KMS-11 (cell line): ENCODE measurements around the gene TDRD7.
A peak's percentile ranks its signal among the peaks of the same experiment; 100 is the strongest.

Experiments
- H2AFZ ChIP-seq: fragments of 200-600 bp; sonication (generic); 2 replicates; pipeline ENCODE4 v1.6.1; 2016; ENCODE audit warnings: antibody characterized with exemption, mixed run types, low read depth
- H3K27ac ChIP-seq: fragments of 200-600 bp; sonication (generic); 2 replicates; pipeline ENCODE4 v1.6.1; 2016; ENCODE audit warnings: mild to moderate bottlenecking, mixed run types
- H3K27me3 ChIP-seq: fragments of 200-600 bp; sonication (generic); 2 replicates; pipeline ENCODE4 v1.6.1; 2017; ENCODE audit warnings: mild to moderate bottlenecking, low read depth, mixed run types, moderate library complexity; ENCODE audit not compliant: insufficient read depth
- H3K36me3 ChIP-seq: fragments of 200-600 bp; sonication (generic); 2 replicates; pipeline ENCODE4 v1.6.1; 2017; ENCODE audit warnings: mild to moderate bottlenecking, mixed run types; ENCODE audit not compliant: insufficient read depth
- H3K4me1 ChIP-seq: fragments of 200-600 bp; sonication (generic); 2 replicates; pipeline ENCODE4 v1.6.1; 2016; ENCODE audit warnings: mild to moderate bottlenecking, low read depth, mixed run types; ENCODE audit not compliant: poor library complexity, severe bottlenecking
- H3K4me2 ChIP-seq: fragments of 200-600 bp; sonication (generic); 2 replicates; pipeline ENCODE4 v1.7.0; 2016; ENCODE audit warnings: mild to moderate bottlenecking, mixed run types
- H3K4me3 ChIP-seq: fragments of 200-600 bp; sonication (generic); IDR thresholded peaks from 2 replicates; pipeline ENCODE4 v1.6.1; 2017; ENCODE audit warnings: low read depth, low read length, mixed read lengths; ENCODE audit not compliant: insufficient read depth
- H3K79me2 ChIP-seq: fragments of 200-600 bp; sonication (generic); 2 replicates; pipeline ENCODE4 v1.6.1; 2016; ENCODE audit warnings: low read depth, mixed run types; ENCODE audit not compliant: insufficient read depth
- H3K9ac ChIP-seq: fragments of 200-600 bp; sonication (generic); 2 replicates; pipeline ENCODE4 v1.6.1; 2016; ENCODE audit warnings: mild to moderate bottlenecking, mixed run types
- H4K20me1 ChIP-seq: fragments of 200-600 bp; sonication (generic); 2 replicates; pipeline ENCODE4 v1.6.1; 2016; ENCODE audit warnings: mild to moderate bottlenecking, mixed run types; ENCODE audit not compliant: insufficient read depth
- TF ChIP-seq, protein P1 (sequence below): fragments of 200-600 bp; sonication (generic); conservative IDR thresholded peaks from 2 replicates; pipeline ENCODE4 v1.6.1; 2017; ENCODE audit warnings: low read depth, mild to moderate bottlenecking, antibody characterized with exemption, low read length, moderate library complexity, mixed read lengths

TDRD7 gene

GRCh38 chr9:97396256-97396655, 15.6 kb upstream of the TDRD7 start:
- no peaks in the 10 kb centered on the region for H3K79me2 ChIP-seq
- TF ChIP-seq, protein P1, sequence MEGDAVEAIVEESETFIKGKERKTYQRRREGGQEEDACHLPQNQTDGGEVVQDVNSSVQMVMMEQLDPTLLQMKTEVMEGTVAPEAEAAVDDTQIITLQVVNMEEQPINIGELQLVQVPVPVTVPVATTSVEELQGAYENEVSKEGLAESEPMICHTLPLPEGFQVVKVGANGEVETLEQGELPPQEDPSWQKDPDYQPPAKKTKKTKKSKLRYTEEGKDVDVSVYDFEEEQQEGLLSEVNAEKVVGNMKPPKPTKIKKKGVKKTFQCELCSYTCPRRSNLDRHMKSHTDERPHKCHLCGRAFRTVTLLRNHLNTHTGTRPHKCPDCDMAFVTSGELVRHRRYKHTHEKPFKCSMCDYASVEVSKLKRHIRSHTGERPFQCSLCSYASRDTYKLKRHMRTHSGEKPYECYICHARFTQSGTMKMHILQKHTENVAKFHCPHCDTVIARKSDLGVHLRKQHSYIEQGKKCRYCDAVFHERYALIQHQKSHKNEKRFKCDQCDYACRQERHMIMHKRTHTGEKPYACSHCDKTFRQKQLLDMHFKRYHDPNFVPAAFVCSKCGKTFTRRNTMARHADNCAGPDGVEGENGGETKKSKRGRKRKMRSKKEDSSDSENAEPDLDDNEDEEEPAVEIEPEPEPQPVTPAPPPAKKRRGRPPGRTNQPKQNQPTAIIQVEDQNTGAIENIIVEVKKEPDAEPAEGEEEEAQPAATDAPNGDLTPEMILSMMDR: no peak
- no peak overlapping the region for H2AFZ ChIP-seq
- H3K27me3 ChIP-seq: no peaks in the 10 kb centered on the region
- H3K4me2 ChIP-seq: no peak overlapping the region
- no peak overlapping the region for H3K27ac ChIP-seq
- no peaks in the 10 kb centered on the region for H3K36me3 ChIP-seq
- no peaks in the 10 kb centered on the region for H4K20me1 ChIP-seq
- no peak overlapping the region for H3K4me3 ChIP-seq
- H3K4me1 ChIP-seq: peaks cover 9% of the 10 kb centered on the region
- H3K9ac ChIP-seq: no peak overlapping the region

DNA sequence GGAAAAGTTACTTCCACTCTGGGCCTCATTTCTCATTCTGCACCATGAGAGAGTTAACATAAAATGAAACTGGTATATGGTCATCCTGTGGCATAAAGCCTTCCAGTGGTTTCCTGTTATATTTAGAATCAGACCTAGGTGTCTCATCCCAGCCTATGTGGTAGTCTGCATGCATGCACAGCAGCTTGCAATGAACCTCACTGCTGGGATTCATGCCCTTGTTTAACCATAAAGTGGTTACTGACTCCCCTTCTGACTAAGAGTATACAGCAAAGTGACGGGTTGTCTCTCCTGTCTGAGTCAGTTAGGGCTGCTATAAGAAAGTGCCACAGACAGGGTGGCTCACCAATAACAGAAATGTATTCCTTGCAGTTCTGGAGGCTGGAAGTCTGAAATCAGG, 14.7 kb upstream of the TDRD7 start:
- TF ChIP-seq, protein P1: no peak
- Histone ChIP-seq H3K36me3 (no peaks in the 10 kb centered on the region), H3K79me2 (no peaks in the 10 kb centered on the region), H3K27me3 (no peaks in the 10 kb centered on the region), H3K4me3 (no peak overlapping the region), H3K4me1 (peaks cover 9% of the 10 kb centered on the region), H3K27ac (no peak overlapping the region), H4K20me1 (no peaks in the 10 kb centered on the region), H3K4me2 (no peak overlapping the region; the same call in 1 of the 2 replicates), H3K9ac (no peak overlapping the region), H2AFZ (no peak overlapping the region)

DNA sequence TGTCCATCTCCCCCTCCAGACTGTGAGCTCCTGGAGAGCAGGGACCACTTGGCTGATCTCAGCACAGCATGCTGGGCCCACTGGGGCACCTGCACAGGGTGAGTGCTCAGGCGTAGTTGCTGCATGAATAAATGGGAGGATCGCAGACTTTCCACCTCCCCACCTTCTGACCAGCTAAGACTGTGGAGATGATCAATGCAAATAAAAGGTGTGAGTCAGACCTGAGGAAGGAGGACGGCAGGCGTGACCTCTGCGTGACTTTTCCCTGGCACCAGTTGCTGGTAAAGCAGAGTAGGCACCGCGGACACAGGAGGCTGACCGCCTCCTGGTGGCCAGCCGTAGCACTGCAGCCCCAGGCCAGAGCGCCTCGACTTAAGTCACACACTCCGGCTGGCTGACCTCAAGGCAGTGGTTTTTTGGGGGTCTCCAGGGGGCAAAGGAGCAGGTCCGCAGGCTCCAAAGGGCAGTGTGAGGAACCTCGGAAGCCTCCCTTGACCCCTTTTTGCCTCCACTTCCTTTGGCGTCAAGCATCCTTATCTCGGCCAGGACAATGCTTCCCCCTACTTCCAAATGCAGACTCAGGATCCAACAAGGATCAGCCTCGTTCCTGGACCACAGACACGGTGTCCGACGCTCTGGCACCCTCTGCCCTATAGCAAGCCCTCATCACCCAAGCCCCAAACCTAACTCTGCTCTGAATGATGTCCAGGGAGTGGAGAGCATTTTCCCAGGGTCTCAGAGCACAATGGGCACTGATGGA, 12.7 kb upstream of the TDRD7 start:
- no peaks in the 10 kb centered on the region for H3K36me3 ChIP-seq
- H3K27me3 ChIP-seq: no peaks in the 10 kb centered on the region
- TF ChIP-seq, protein P1: peak; percentile 69
- H3K4me1 ChIP-seq: peaks cover 9% of the 10 kb centered on the region
- H4K20me1 ChIP-seq: no peaks in the 10 kb centered on the region
- H2AFZ ChIP-seq: no peak overlapping the region
- no peak overlapping the region for H3K9ac ChIP-seq
- H3K27ac ChIP-seq: no peak overlapping the region
- H3K79me2 ChIP-seq: no peaks in the 10 kb centered on the region
- H3K4me3 ChIP-seq: no peak overlapping the region
- H3K4me2 ChIP-seq: no peak overlapping the region

DNA sequence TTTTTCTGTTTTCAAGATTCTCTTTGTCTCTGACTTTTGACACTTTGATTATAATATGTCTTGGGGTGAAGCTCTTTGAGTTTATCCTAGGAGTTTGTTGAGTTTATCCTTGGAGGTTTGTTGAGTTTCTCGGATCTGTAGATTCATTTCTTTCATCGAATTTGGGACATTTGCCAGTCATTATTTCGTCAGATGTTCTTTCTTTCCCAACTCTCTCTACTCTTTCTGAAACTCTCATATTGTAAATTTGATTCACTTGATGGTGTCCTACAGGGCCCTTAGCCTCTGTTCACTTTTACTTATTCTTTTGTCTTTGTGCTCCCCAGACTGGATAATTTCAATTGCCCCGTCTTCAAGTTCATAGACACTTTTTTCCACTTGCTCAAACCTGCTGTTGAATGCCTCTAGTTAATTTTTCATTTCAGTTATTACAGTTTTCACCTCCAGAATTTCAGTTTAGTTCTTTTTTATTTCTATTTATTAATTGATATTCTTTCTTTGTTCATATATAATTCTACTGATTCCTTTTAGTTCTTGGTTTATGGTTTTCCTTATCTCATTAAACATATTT, 8.1 kb upstream of the TDRD7 start:
- Histone ChIP-seq H3K4me1 (no peaks in the 10 kb centered on the region), H3K27ac (no peak overlapping the region), H3K36me3 (no peaks in the 10 kb centered on the region), H3K9ac (no peak overlapping the region), H3K4me3 (no peak overlapping the region), H3K27me3 (no peaks in the 10 kb centered on the region), H2AFZ (no peak overlapping the region), H4K20me1 (no peaks in the 10 kb centered on the region), H3K4me2 (no peak overlapping the region), H3K79me2 (no peaks in the 10 kb centered on the region)
- TF ChIP-seq, protein P1: no peak
